Measurements from ENCODE around the gene DSC2. TPM values are rescaled to one million over a fixed set of nuclear protein-coding genes. Genes with fewer than 3 reads are reported as not detected.

DSC2 gene
- total RNA-seq, 1 experiment from 2014 or later: 2.7 TPM

Other genes with a start within 250 kb of the DSC2 start
- gene DSC3, start 59.7 kb downstream of the DSC2 start, total RNA-seq (2021; ENCODE audit: unreplicated experiment): 0.23 TPM
- gene DSC1, start 60.4 kb upstream of the DSC2 start, total RNA-seq (2021; ENCODE audit: unreplicated experiment): not detected
- gene DSG1, start 215.7 kb upstream of the DSC2 start, total RNA-seq (2021; ENCODE audit: unreplicated experiment): not detected